Lower lobe of right lung (tissue), 2 donors: ENCODE results near the gene NEURL2. TPM values are rescaled to one million over a fixed set of nuclear protein-coding genes. Genes with fewer than 3 reads are reported as not detected.
A peak's percentile ranks its signal among the peaks of the same experiment; 100 is the strongest.

Experiments used
- ATAC-seq, 2 donors: fragments of 200-7000 bp; cut with Tn5 transposase; one replicate each; pipeline ENCODE4 v1.9.1; 2020 to 2022; ENCODE audit warnings: mild to moderate bottlenecking in 2 of 2, moderate library complexity in 2 of 2
- DNase-seq: peaks from one replicate; pipeline ENCODE4 v3.0.0-alpha.2; 2020
- H3K27ac ChIP-seq: fragments of 200-600 bp; one replicate; pipeline ENCODE4 v1.8.0; 2022
- H3K27me3 ChIP-seq: fragments of 200-600 bp; one replicate; pipeline ENCODE4 v1.8.0; 2022; ENCODE audit warnings: low read depth
- H3K36me3 ChIP-seq: fragments of 200-600 bp; one replicate; pipeline ENCODE4 v1.8.0; 2022; ENCODE audit warnings: mild to moderate bottlenecking
- H3K4me1 ChIP-seq: fragments of 200-600 bp; one replicate; pipeline ENCODE4 v1.8.0; 2022
- H3K4me3 ChIP-seq: fragments of 200-600 bp; one replicate; pipeline ENCODE4 v1.8.0; 2022; ENCODE audit warnings: mild to moderate bottlenecking
- H3K9me3 ChIP-seq: fragments of 200-600 bp; one replicate; pipeline ENCODE4 v1.8.0; 2022
- CTCF ChIP-seq: fragments of 200-600 bp; IDR thresholded peaks from one replicate; pipeline ENCODE4 v1.8.0; 2022; ENCODE audit warnings: antibody characterized with exemption, mild to moderate bottlenecking
- intact Hi-C: fragments of 100-400 bp; cut with DNase I; formaldehyde crosslinking; loops from one replicate; pipeline ENCODE4 v1.11.0; 2022
- total RNA-seq: library from RNA; stranded (reverse); fragmentation: NEBNext Ultra II Directional; extraction: Animal tissue kit (Norgen Biotek cat#: 25700); gene quantifications from one replicate; pipeline ENCODE4 v1.2.1, GENCODE V29; 2021
- donor health status: DM: no; HTN: yes; CAD: no; lungs with severe emphysema.

NEURL2 gene
- total RNA-seq, 1 donor from 2014 or later = 2.4 TPM

DNA sequence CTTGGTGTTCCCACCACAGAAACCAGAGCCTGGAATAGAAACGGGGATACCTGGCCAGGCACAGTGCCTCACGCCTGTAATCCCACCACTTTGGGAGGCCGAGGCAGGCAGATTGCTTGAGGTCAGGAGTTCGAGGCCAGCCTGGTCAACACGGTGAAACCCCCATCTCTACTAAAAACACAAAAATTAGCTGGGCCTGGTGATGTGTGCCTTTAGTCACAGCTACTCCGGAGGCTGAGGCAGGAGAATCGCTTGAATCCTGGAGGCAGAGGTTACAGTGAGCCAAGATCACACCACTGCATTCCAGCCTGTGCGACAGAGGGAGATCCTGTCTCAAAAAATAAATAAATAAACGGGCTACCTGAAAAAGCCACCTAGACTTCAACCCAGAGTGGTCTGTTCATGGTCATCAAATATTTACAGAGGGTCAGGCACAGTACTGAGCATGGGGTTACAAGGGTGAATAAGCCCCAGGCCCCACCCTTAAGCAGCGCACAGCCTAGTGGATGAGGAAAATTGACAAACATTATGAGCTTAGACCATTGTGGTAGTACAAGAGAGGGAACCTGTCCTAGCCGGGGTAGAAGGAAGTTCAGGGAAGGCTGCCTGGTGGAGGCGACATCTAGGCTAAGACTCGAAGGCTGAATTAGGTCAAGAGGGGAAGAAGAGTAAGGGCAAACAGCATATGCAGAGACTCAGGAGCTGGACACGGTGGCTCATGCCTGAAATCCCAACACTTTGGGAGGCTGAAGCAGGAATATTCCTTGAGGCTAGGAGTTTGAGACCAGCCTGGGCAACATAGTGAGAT, 36.3 kb upstream of the NEURL2 start:
- ATAC-seq = no peak
- no peak overlapping the region for H3K4me3 ChIP-seq
- no peak overlapping the region for H3K27ac ChIP-seq
- DNase-seq = no peak
- intact Hi-C loops = no loop called here
- H3K9me3 ChIP-seq = no peaks in the 10 kb centered on the region
- TF ChIP-seq CTCF = no peak
- H3K27me3 ChIP-seq = no peaks in the 10 kb centered on the region
- H3K36me3 ChIP-seq = no peaks in the 10 kb centered on the region
- H3K4me1 ChIP-seq = peaks cover 27% of the 10 kb centered on the region

DNA sequence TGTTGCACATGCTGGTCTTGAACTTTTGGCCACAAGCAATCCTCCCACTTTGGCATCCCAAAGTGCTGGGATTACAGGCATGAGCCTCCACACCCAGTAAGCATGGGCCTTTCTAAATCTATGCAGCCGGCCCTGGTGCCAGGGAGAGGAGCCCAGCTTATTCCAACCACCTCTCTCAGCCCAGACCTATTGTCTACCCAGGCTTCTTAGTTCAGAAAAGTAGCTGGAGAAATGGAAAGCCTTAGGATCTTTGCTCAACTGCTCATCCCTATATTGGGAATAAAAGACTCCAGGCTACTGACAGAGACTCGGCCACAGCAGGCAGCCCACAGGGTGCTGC, 35.7 kb upstream of the NEURL2 start:
- Histone ChIP-seq H3K9me3 (no peaks in the 10 kb centered on the region), H3K36me3 (no peaks in the 10 kb centered on the region), H3K27ac (no peak overlapping the region), H3K4me3 (no peak overlapping the region), H3K27me3 (no peaks in the 10 kb centered on the region), H3K4me1 (peaks cover 32% of the 10 kb centered on the region)
- no peak for TF ChIP-seq CTCF
- intact Hi-C loops = no loop called here
- ATAC-seq (no peak), DNase-seq (no peak)

GRCh38 chr20:45925821-45926506, 35.0 kb upstream of the NEURL2 start:
- Histone ChIP-seq H3K9me3 (no peaks in the 10 kb centered on the region), H3K27me3 (no peaks in the 10 kb centered on the region), H3K27ac (no peak overlapping the region), H3K4me3 (no peak overlapping the region), H3K4me1 (peaks cover 34% of the 10 kb centered on the region), H3K36me3 (no peaks in the 10 kb centered on the region)
- intact Hi-C loops = no loop called here
- no peak for DNase-seq
- TF ChIP-seq CTCF = no peak
- ATAC-seq = no peak

GRCh38 chr20:45924391-45925261, 33.6 kb upstream of the NEURL2 start:
- peak overlapping the region; percentile 7 for H3K4me3 ChIP-seq
- peak overlapping the region; percentile 71 for H3K27ac ChIP-seq
- no peak for TF ChIP-seq CTCF
- H3K9me3 ChIP-seq = no peaks in the 10 kb centered on the region
- H3K36me3 ChIP-seq = no peaks in the 10 kb centered on the region
- intact Hi-C loops = no loop called here
- no peaks in the 10 kb centered on the region for H3K27me3 ChIP-seq
- DNase-seq (no peak), ATAC-seq (peak; percentile 48 to 63)
- H3K4me1 ChIP-seq = peaks cover 47% of the 10 kb centered on the region

- Histone ChIP-seq H3K4me3 (no peak overlapping the region), H3K36me3 (no peaks in the 10 kb centered on the region), H3K4me1 (peaks cover 69% of the 10 kb centered on the region), H3K27ac (no peak overlapping the region), H3K9me3 (no peaks in the 10 kb centered on the region), H3K27me3 (no peaks in the 10 kb centered on the region)
- intact Hi-C loops = no loop called here
- DNase-seq (no peak), ATAC-seq (no peak)
- no peak for TF ChIP-seq CTCF
These were observed 30.6 kb upstream of the NEURL2 start for GRCh38 chr20:45921337-45922189.
